Amniotic epithelial cell (primary cell): ENCODE measurements around the gene GLI1.
A peak's percentile ranks its signal among the peaks of the same experiment; 100 is the strongest.

ENCODE experiments used
- DNase-seq: peaks from one replicate; pipeline ENCODE4 v3.0.0-alpha.2; 2010; ENCODE audit warnings: low read depth

Gene GLI1

DNA sequence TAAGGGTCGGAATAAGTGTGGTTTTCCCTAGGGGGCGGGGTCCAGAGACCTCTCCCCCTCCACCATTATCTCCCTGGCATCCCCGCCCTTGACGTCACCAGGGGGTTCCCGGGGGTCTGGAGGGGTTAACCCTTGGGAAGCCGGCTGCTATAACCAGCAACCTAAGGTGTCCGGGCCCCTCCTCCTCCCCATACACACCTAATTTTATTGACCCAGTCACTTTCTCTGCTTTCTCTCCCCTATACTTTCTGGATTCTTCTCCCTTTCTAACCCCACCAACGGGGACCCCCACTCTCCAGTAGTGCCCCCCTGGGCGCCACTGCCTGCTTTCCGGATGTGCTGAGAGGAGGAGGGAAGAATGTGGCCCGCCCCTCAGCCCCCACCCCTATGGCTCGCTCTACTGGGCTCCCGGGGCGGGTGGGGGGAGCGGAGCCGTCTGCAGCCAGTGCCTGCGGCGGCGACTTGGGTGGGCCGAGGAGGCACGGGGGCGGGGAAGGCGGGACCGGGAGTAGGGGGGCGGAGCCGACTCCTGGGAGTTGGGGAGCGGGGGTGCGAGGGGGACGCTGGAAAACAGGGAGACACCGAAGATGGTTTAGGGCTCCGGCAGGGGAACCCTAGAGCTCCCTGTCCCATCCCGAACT, 1.8 kb downstream of the GLI1 start:
- DNase-seq, result no peak

- peak; percentile 14 for DNase-seq
Measured at GRCh38 chr12:57461917-57462250, 2.3 kb downstream of the GLI1 start.

DNA sequence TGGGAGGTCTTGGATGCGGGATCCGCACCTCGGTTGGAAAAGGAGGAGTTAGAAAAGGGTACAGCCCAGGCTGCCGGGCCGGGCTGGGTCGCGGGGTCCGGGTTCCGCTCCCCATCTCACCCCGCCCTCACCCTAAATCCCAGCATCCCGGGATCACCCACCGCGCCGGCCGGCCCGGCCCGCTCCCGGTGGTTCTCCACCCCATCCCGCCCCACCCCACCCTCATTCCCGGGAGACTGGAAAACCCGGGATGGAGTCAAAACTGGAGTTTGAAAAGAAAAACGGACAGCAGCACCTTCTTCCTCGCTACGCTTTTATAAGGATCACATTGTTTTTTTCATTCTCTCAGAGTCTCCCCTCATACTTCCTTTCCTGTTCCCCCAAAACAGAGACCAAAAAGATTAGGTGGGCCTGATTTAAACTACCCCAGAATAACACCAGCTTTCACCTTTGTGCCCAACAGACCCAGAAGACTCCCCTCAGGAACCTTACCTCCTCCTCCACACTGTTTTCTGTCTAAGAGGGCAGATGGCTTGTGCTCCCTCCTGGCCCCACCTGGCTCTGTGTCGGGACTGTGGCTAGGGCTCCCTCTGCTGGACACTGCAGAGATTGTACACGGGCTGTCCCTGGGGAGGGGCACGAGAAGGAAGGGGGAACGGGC, 2.8 kb downstream of the GLI1 start:
- peak; percentile 78 for DNase-seq

GRCh38 chr12:57462912-57463253, 3.3 kb downstream of the GLI1 start:
- DNase-seq, result no peak

GRCh38 chr12:57464569-57464968, 5.0 kb downstream of the GLI1 start:
- DNase-seq, result no peak

DNA sequence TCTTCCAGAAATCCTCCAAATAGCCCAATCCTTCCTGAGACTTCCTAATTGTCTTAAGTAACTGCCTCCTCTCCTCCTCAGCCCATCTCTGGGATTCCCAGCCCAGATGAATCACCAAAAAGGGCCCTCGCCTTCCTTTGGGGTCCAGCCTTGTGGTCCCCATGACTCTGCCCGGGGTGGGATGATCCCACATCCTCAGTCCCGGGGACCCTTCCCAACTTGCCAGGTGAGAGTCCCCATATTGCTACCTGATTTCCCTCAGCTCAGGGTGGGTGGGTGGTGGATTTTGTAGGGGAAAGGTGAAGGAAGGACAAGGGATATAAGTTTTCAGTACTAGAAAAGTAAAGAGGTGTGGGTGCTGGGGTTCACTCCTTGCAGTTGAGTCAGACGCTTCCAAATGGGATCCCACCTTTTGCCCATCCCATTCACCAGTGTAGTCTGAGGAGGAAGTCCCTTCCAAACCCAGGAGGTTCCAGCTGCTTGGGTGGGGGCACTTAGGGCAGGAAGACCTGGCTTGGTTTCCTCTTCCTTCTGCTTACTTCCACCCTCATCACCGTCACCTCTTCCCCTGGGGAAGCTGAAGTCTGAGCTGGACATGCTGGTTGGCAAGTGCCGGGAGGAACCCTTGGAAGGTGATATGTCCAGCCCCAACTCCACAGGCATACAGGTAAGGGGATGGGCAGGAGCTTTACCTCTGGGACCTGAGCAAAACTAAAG, 5.6 kb downstream of the GLI1 start:
- DNase-seq, result no peak

GRCh38 chr12:57465747-57466505, 6.3 kb downstream of the GLI1 start:
- DNase-seq, result no peak

- no peak for DNase-seq
Measured at GRCh38 chr12:57467212-57467874, 7.8 kb downstream of the GLI1 start.

DNA sequence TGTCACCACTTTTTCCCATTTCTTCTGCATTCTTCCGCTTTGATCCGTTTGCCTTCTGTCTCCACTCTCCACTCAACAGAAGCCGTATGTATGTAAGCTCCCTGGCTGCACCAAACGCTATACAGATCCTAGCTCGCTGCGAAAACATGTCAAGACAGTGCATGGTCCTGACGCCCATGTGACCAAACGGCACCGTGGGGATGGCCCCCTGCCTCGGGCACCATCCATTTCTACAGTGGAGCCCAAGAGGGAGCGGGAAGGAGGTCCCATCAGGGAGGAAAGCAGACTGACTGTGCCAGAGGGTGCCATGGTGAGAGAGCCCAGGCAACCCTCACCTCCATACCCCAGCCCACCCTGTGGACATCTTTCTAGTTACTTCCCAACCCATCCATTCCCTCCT, 8.3 kb downstream of the GLI1 start:
- no peak for DNase-seq

DNA sequence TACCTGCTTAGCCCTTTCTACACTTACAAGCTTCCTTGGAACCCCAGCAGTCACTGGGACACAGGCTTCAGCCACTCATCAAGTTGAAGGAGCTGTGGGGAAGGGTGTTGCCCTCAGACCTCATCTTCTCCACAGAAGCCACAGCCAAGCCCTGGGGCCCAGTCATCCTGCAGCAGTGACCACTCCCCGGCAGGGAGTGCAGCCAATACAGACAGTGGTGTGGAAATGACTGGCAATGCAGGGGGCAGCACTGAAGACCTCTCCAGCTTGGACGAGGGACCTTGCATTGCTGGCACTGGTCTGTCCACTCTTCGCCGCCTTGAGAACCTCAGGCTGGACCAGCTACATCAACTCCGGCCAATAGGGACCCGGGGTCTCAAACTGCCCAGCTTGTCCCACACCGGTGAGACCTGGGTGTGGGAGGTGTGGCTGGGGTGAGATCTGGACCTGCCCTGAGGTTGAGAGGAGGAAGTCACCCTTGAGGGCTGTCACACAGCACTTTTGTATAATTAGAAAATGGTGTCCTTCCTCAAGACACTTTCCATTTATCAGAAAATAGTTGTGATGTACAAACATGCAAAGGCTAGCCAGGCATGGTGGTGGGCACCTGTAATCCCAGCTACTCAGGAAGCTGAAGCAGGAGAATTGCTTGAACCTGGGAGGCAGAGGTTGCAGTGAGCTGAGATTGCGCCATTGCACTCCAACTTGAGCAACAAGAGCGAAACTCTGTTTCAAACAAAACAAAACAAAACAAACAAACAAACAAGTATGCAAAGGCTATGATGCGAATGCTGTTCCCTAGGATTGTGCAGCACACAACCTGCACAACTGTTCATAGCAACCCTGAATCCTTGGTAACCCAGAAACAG, 9.9 kb downstream of the GLI1 start:
- DNase-seq, result no peak

- no peak for DNase-seq
Measured at GRCh38 chr12:57470286-57470969, 10.8 kb downstream of the GLI1 start.

DNA sequence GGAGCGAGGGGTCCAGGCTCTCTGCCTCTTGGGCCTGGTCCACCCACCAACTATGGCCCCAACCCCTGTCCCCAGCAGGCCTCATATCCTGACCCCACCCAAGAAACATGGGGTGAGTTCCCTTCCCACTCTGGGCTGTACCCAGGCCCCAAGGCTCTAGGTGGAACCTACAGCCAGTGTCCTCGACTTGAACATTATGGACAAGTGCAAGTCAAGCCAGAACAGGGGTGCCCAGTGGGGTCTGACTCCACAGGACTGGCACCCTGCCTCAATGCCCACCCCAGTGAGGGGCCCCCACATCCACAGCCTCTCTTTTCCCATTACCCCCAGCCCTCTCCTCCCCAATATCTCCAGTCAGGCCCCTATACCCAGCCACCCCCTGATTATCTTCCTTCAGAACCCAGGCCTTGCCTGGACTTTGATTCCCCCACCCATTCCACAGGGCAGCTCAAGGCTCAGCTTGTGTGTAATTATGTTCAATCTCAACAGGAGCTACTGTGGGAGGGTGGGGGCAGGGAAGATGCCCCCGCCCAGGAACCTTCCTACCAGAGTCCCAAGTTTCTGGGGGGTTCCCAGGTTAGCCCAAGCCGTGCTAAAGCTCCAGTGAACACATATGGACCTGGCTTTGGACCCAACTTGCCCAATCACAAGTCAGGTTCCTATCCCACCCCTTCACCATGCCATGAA, 11.5 kb downstream of the GLI1 start:
- no peak for DNase-seq

GRCh38 chr12:57471661-57472060, 12.1 kb downstream of the GLI1 start:
- no peak for DNase-seq

DNA sequence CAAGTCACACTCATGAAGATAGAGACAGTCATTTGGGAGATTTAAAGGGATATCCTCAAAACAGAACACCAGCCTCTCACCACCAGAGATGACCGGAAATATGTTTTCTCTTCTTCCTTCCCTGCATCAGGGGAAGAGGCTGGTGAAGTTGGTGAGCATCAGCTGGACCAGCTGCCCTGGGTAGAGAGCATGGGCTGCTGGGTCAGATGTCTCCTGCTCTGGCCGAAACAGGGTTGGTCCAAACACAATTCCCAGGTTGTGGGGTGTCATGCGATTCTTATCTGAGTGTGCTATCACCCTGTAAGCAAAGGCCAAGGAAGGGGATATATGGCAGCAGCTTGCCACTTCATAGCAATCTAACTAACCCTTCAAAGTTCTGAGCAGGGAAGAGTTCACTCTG, 12.8 kb downstream of the GLI1 start:
- no peak for DNase-seq

GRCh38 chr12:57473392-57473791, 13.8 kb downstream of the GLI1 start:
- no peak for DNase-seq

GRCh38 chr12:57473886-57474285, 14.3 kb downstream of the GLI1 start:
- DNase-seq, result no peak

GRCh38 chr12:57474430-57474829, 14.8 kb downstream of the GLI1 start:
- DNase-seq, result no peak

- no peak for DNase-seq
Measured at GRCh38 chr12:57474862-57475261, 15.3 kb downstream of the GLI1 start.

- DNase-seq, result no peak
Measured at GRCh38 chr12:57475271-57476161, 15.9 kb downstream of the GLI1 start.
